Esophagus muscularis mucosa (tissue), 4 donors: ENCODE measurements around the gene MOB3A.

Experiments used
- CTCF ChIP-seq, 3 experiments: fragments of 200-600 bp in 2 of 3; fragments of 450-650 bp in 1 of 3; sonication (generic) in 2 of 3; IDR thresholded peaks; one replicate each; pipeline ENCODE4 v1.5.1; 2017 to 2019; ENCODE audit warnings: antibody characterized with exemption in 3 of 3, mild to moderate bottlenecking in 2 of 3, moderate library complexity in 1 of 3
- EP300 ChIP-seq: sonication (generic); formaldehyde crosslinking; IDR thresholded peaks from one replicate; pipeline ENCODE4 v1.6.1; 2017; ENCODE audit warnings: antibody characterized with exemption
- POLR2A ChIP-seq: fragments of 450-650 bp; IDR thresholded peaks from one replicate; pipeline ENCODE4 v1.6.1; 2017; ENCODE audit warnings: antibody characterized with exemption, moderate library complexity, mild to moderate bottlenecking, low read depth
- POLR2AphosphoS5 ChIP-seq, 2 donors: sonication (generic); formaldehyde crosslinking; IDR thresholded peaks; one replicate each; pipeline ENCODE4 v1.6.1; 2017; ENCODE audit warnings: antibody characterized with exemption in 2 of 2

- TF ChIP-seq POLR2A (no peak), CTCF (IDR thresholded peaks at IDR 0.05) (peak in 2 of 3 experiments; percentile 6 to 18), EP300 (no peak), POLR2AphosphoS5 (IDR thresholded peaks at IDR 0.05) (peak in 1 of 2 donors; percentile 11)
Measured at GRCh38 chr19:2027361-2027760, 68.8 kb downstream of the MOB3A start.
